Stimulated activated CD4-positive, alpha-beta T cell treated with anti-CD3 and anti-CD28 coated beads, TNF-alpha, amount 100 ng/mL, for 1 hour (primary cell): ENCODE data around the gene GRN.
"Not testable (repeated sequence)": the region's sequence is repeated elsewhere in the genome, so short reads cannot be mapped to it uniquely, and the experiment has no call there.

Experiments used
- DNase-seq, 3 donors: peaks; one replicate each; pipeline ENCODE4 v3.0.0-alpha.2; 2020; ENCODE audit warnings: low read depth in 3 of 3, low spot score in 1 of 3

The GRN gene

GRCh38 chr17:44381810-44382305 lies 36.8 kb downstream of the GRN start:
- DNase-seq: no peak

GRCh38 chr17:44382917-44383316 lies 37.8 kb downstream of the GRN start:
- no peak for DNase-seq

- no peak for DNase-seq
Observed at GRCh38 chr17:44383363-44383762, 38.3 kb downstream of the GRN start.

GRCh38 chr17:44383861-44384260 lies 38.8 kb downstream of the GRN start:
- DNase-seq: no peak

- no peak for DNase-seq
Observed at GRCh38 chr17:44384281-44384822, 39.2 kb downstream of the GRN start.

- no peak for DNase-seq
Observed at GRCh38 chr17:44384823-44385286, 39.8 kb downstream of the GRN start.

GRCh38 chr17:44385287-44386181 lies 40.4 kb downstream of the GRN start:
- DNase-seq: peak; percentile 57 to 83 (median 63)

GRCh38 chr17:44386182-44386525 lies 41.1 kb downstream of the GRN start:
- DNase-seq: no peak

- no peak for DNase-seq
Observed at GRCh38 chr17:44387804-44388203, 42.7 kb downstream of the GRN start.

GRCh38 chr17:44389281-44389680 lies 44.2 kb downstream of the GRN start, which contains the start of gene ITGA2B:
Gene ITGA2B (minus strand): TSS chr17:44389649. CDS start chr17:44389473, 176 bp downstream.
- no peak for DNase-seq

GRCh38 chr17:44389723-44390202 lies 44.7 kb downstream of the GRN start:
- no peak for DNase-seq

GRCh38 chr17:44390250-44390870 lies 45.3 kb downstream of the GRN start:
- DNase-seq: no peak

GRCh38 chr17:44394112-44394511 lies 49.0 kb downstream of the GRN start:
- not testable (repeated sequence) for DNase-seq

GRCh38 chr17:44394833-44395232 lies 49.7 kb downstream of the GRN start:
- no peak for DNase-seq

- no peak for DNase-seq
Observed at GRCh38 chr17:44396946-44397345, 51.8 kb downstream of the GRN start.

- DNase-seq: no peak
Observed at GRCh38 chr17:44397479-44398440, 52.7 kb downstream of the GRN start.

GRCh38 chr17:44398692-44399691 lies 53.9 kb downstream of the GRN start:
- no peak for DNase-seq

- no peak for DNase-seq
Observed at GRCh38 chr17:44400226-44400847, 55.2 kb downstream of the GRN start.
